ENCODE measurements around the gene TMEM272. TPM values are rescaled to one million over a fixed set of nuclear protein-coding genes. Genes with fewer than 3 reads are reported as not detected.

TMEM272 gene
- total RNA-seq, 1 experiment from 2014 or later: 0.15 TPM

DNA sequence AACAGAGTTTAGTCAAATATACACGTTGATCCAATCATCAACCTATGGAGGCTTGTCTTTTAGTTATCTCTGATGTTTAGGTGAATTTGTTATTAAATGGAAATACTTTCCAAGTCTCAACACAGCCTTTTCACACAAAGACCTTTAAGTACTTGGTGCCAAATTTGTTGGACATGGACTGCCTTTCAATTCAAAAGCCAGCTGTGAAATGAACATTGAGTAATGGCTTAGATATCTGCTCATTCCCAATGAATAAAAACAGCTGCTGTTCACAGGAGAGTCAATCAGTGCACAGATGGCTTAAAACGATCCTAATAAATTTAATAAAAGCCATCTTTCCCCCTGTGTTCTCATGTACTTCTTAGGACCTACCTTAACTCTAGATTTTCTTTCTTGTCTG is 21.1 kb downstream of the TMEM272 start:
- intact Hi-C loops (cut with micrococcal nuclease; ENCODE audit: unreplicated experiment): loop anchor here (10.0 kb wide), 1 partner anchor 381 kb away; no protein-coding TSS in a partner anchor
- Histone ChIP-seq H3K27ac (ENCODE audit: low read length) (no peak overlapping the region), H3K9me3 (ENCODE audit: control insufficient read depth, insufficient read depth, low read depth, low read length) (no peaks in the 10 kb centered on the region), H3K27me3 (ENCODE audit: control insufficient read depth, insufficient read depth, low read length) (peaks cover under 1% of the 10 kb centered on the region; the same call in 1 of the 2 replicates), H3K4me1 (ENCODE audit: control insufficient read depth, insufficient read depth, low read length) (no peaks in the 10 kb centered on the region), H3K4me3 (ENCODE audit: low read depth in 2 of 2, low read length in 2 of 2) (no peak overlapping the region), H3K36me3 (ENCODE audit: control insufficient read depth, insufficient read depth, low read length) (no peaks in the 10 kb centered on the region)
- ATAC-seq: no peak
- CTCF ChIA-PET: no interaction called here
- DNase-seq (ENCODE audit: low read depth, low spot score): no peak
- in situ Hi-C loops (cut with HindIII; ENCODE audit: low pct_unique_long_range_greater_than_20kb, low sequenced_read_pairs): no loop called here
- POLR2A ChIA-PET: no interaction called here
- no TSS peak for BruUV-seq (replicated peaks)
- TF ChIP-seq, protein P1, sequence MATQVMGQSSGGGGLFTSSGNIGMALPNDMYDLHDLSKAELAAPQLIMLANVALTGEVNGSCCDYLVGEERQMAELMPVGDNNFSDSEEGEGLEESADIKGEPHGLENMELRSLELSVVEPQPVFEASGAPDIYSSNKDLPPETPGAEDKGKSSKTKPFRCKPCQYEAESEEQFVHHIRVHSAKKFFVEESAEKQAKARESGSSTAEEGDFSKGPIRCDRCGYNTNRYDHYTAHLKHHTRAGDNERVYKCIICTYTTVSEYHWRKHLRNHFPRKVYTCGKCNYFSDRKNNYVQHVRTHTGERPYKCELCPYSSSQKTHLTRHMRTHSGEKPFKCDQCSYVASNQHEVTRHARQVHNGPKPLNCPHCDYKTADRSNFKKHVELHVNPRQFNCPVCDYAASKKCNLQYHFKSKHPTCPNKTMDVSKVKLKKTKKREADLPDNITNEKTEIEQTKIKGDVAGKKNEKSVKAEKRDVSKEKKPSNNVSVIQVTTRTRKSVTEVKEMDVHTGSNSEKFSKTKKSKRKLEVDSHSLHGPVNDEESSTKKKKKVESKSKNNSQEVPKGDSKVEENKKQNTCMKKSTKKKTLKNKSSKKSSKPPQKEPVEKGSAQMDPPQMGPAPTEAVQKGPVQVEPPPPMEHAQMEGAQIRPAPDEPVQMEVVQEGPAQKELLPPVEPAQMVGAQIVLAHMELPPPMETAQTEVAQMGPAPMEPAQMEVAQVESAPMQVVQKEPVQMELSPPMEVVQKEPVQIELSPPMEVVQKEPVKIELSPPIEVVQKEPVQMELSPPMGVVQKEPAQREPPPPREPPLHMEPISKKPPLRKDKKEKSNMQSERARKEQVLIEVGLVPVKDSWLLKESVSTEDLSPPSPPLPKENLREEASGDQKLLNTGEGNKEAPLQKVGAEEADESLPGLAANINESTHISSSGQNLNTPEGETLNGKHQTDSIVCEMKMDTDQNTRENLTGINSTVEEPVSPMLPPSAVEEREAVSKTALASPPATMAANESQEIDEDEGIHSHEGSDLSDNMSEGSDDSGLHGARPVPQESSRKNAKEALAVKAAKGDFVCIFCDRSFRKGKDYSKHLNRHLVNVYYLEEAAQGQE (IDR thresholded peaks at IDR 0.05; ENCODE audit: insufficient read depth in 1 of 2, low read depth in 2 of 2, low read length in 1 of 2): no peak
- TF ChIP-seq TCF7L2 (IDR thresholded peaks at IDR 0.05; ENCODE audit: low read depth, low read length) (no peak), SIN3A (IDR thresholded peaks at IDR 0.05; ENCODE audit: borderline replicate concordance, insufficient read depth, low read depth, low read length) (no peak), POLR2AphosphoS5 (IDR thresholded peaks at IDR 0.05; ENCODE audit: low read depth, low read length) (no peak)
- TF ChIP-seq, protein P2, sequence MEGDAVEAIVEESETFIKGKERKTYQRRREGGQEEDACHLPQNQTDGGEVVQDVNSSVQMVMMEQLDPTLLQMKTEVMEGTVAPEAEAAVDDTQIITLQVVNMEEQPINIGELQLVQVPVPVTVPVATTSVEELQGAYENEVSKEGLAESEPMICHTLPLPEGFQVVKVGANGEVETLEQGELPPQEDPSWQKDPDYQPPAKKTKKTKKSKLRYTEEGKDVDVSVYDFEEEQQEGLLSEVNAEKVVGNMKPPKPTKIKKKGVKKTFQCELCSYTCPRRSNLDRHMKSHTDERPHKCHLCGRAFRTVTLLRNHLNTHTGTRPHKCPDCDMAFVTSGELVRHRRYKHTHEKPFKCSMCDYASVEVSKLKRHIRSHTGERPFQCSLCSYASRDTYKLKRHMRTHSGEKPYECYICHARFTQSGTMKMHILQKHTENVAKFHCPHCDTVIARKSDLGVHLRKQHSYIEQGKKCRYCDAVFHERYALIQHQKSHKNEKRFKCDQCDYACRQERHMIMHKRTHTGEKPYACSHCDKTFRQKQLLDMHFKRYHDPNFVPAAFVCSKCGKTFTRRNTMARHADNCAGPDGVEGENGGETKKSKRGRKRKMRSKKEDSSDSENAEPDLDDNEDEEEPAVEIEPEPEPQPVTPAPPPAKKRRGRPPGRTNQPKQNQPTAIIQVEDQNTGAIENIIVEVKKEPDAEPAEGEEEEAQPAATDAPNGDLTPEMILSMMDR (IDR thresholded peaks at IDR 0.05): no peak

DNA sequence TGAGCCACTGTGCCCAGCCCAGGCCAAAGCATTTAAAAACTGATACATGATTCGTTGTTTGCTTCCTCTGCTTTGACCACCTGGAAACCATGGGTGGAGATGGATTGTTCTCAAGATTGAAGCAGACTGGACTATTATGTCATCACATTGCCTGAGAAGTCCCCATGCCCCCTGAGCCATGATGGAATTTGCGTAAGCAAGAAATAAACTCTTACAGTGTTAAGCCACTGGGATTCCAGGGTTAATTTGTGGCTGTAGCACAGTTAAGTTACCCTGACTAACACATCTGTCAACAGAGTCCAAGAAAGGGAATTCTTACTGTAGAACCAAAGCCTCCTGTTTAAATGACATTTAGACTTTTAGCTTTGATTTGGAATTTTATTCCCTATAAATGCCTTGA is 21.6 kb downstream of the TMEM272 start:
- CTCF ChIA-PET: no interaction called here
- H3K4me1 ChIP-seq (ENCODE audit: control insufficient read depth, insufficient read depth, low read length): no peaks in the 10 kb centered on the region
- POLR2A ChIA-PET: no interaction called here
- TF ChIP-seq, protein P2 (IDR thresholded peaks at IDR 0.05): no peak
- TF ChIP-seq SIN3A (IDR thresholded peaks at IDR 0.05; ENCODE audit: borderline replicate concordance, insufficient read depth, low read depth, low read length) (no peak), TCF7L2 (IDR thresholded peaks at IDR 0.05; ENCODE audit: low read depth, low read length) (no peak), POLR2AphosphoS5 (IDR thresholded peaks at IDR 0.05; ENCODE audit: low read depth, low read length) (no peak)
- TF ChIP-seq, protein P1 (IDR thresholded peaks at IDR 0.05; ENCODE audit: insufficient read depth in 1 of 2, low read depth in 2 of 2, low read length in 1 of 2): no peak
- in situ Hi-C loops (cut with HindIII; ENCODE audit: low pct_unique_long_range_greater_than_20kb, low sequenced_read_pairs) (no loop called here), intact Hi-C loops (cut with micrococcal nuclease; ENCODE audit: unreplicated experiment) (loop anchor here (10.0 kb wide), 1 partner anchor 381 kb away; no protein-coding TSS in a partner anchor)
- DNase-seq (ENCODE audit: low read depth, low spot score) (no peak), ATAC-seq (no peak)
- H3K9me3 ChIP-seq (ENCODE audit: control insufficient read depth, insufficient read depth, low read depth, low read length): no peaks in the 10 kb centered on the region
- no peak overlapping the region for H3K27ac ChIP-seq (ENCODE audit: low read length)
- no peak overlapping the region for H3K4me3 ChIP-seq (ENCODE audit: low read depth in 2 of 2, low read length in 2 of 2)
- no TSS peak for BruUV-seq (replicated peaks)
- H3K36me3 ChIP-seq (ENCODE audit: control insufficient read depth, insufficient read depth, low read length): no peaks in the 10 kb centered on the region
- H3K27me3 ChIP-seq (ENCODE audit: control insufficient read depth, insufficient read depth, low read length): no peaks in the 10 kb centered on the region

All from Panc1 (cell line).